A549 treated with AZD2906 at 1 μM for 4 hours (cell line): Measurements from ENCODE around the gene APBB3. TPM values are rescaled to one million over a fixed set of nuclear protein-coding genes. Genes with fewer than 3 reads are reported as not detected.

Experiments
- total RNA-seq: library from RNA; stranded (reverse); fragments of 200-300 nt; extraction: Qiagen RNA extraction; gene quantifications from 5 replicates; pipeline ENCODE4 v1.2.3, GENCODE V29; 2022

The APBB3 gene
- 3.6 to 7.1 TPM (median 5.5 TPM) in 5 replicates for total RNA-seq

GRCh38 chr5:140564196-140565023 is at the start of gene APBB3, which contains the start of gene SLC35A4:
TSS of gene APBB3 (minus strand) at chr5:140564598. CDS start at chr5:140564245, 353 bp downstream.
TSS of gene SLC35A4 (plus strand) at chr5:140564828. CDS start at chr5:140567170, 2,342 bp downstream.

GRCh38 chr5:140557136-140557805 is 7.1 kb downstream of the APBB3 start, which contains the start of gene SRA1:
TSS of gene SRA1 (minus strand) at chr5:140557473. CDS start at chr5:140557452, 21 bp downstream.

GRCh38 chr5:140547508-140548299 is 16.7 kb downstream of the APBB3 start, which contains the start of gene EIF4EBP3:
TSS of gene EIF4EBP3 (plus strand) at chr5:140547662. CDS start at chr5:140547738, 76 bp downstream.

Other genes with a start within 250 kb of the APBB3 start
- gene HBEGF, start 218.0 kb downstream of the APBB3 start, total RNA-seq = 5.7 to 7.7 TPM (median 6.5 TPM) in 5 replicates
- gene SLC4A9, start 204.4 kb downstream of the APBB3 start, total RNA-seq = 0.02 to 0.03 TPM in 2 of 5 replicates, not detected in the others
- 41.8 to 52.0 TPM (median 47.5 TPM) in 5 replicates for gene ANKHD1, start 162.8 kb downstream of the APBB3 start, total RNA-seq
- 1.4 to 3.2 TPM (median 2.3 TPM) in 5 replicates for gene EIF4EBP3, start 16.9 kb downstream of the APBB3 start, total RNA-seq
- gene SRA1, start 7.1 kb downstream of the APBB3 start, total RNA-seq = 36.5 to 50.1 TPM (median 40.3 TPM) in 5 replicates
- gene SLC35A4, start 230 bp upstream of the APBB3 start, total RNA-seq = 75.7 to 87.0 TPM (median 80.0 TPM) in 5 replicates
- 3.2 to 4.2 TPM (median 4.0 TPM) in 5 replicates for gene CD14, start 68.6 kb upstream of the APBB3 start, total RNA-seq
- gene TMCO6, start 74.9 kb upstream of the APBB3 start, total RNA-seq = 10.6 to 14.5 TPM (median 12.3 TPM) in 5 replicates
- gene NDUFA2, start 83.0 kb upstream of the APBB3 start, total RNA-seq = 100 to 127 TPM (median 113 TPM) in 5 replicates
- 84.1 to 119 TPM (median 90.9 TPM) in 5 replicates for gene IK, start 83.2 kb upstream of the APBB3 start, total RNA-seq
- gene WDR55, start 100.3 kb upstream of the APBB3 start, total RNA-seq = 27.3 to 29.3 TPM (median 27.7 TPM) in 5 replicates
- gene DND1, start 109.0 kb upstream of the APBB3 start, total RNA-seq = 0.42 to 0.92 TPM (median 0.60 TPM) in 5 replicates
- gene HARS1, start 126.8 kb upstream of the APBB3 start, total RNA-seq = 71.6 to 81.2 TPM (median 75.8 TPM) in 5 replicates
- 34.5 to 42.0 TPM (median 36.8 TPM) in 5 replicates for gene HARS2, start 126.9 kb upstream of the APBB3 start, total RNA-seq
- 77.3 to 107 TPM (median 81.6 TPM) in 5 replicates for gene ZMAT2, start 135.8 kb upstream of the APBB3 start, total RNA-seq
- 0.14 to 0.26 TPM (median 0.22 TPM) in 5 replicates for gene PCDHA1, start 221.5 kb upstream of the APBB3 start, total RNA-seq
- gene PCDHA2, start 230.3 kb upstream of the APBB3 start, total RNA-seq = 0.02 to 0.09 TPM (median 0.06 TPM) in 5 replicates
- gene PCDHA3, start 236.5 kb upstream of the APBB3 start, total RNA-seq = 0.82 to 1.0 TPM (median 0.93 TPM) in 5 replicates
- gene PCDHA4, start 242.5 kb upstream of the APBB3 start, total RNA-seq = 1.5 to 2.0 TPM (median 1.8 TPM) in 5 replicates